H1 (cell line): ENCODE measurements around the gene BARX1. TPM values are rescaled to one million over a fixed set of nuclear protein-coding genes. Genes with fewer than 3 reads are reported as not detected.

ENCODE experiments used
- SUZ12 ChIP-seq: fragments of 200-600 bp; sonication (generic); IDR thresholded peaks from 2 replicates; pipeline ENCODE4 v1.6.1; 2012; ENCODE audit warnings: mild to moderate bottlenecking, inconsistent platforms, low read length, moderate library complexity, mixed read lengths
- TEAD4 ChIP-seq: IDR thresholded peaks from 2 replicates; pipeline ENCODE4 v1.6.1; 2012; ENCODE audit warnings: low read depth, low read length, inconsistent platforms, mixed read lengths
- polyA plus RNA-seq, 7 experiments: library from polyadenylated mRNA; depleted of rRNA in 3 of 7; stranded (reverse) in 5 of 7; unstranded in 2 of 7; fragments of >200 nt in 5 of 7; fragments of 200-250 nt in 2 of 7; gene quantifications; 1 replicate in 5 of 7; 2 replicates in 1 of 7; 4 replicates in 1 of 7; pipeline versions ENCODE4 v1.2.1 to v1.2.3, GENCODE V29; 2011 to 2013; ENCODE audit warnings: missing spikeins in 2 of 7, mixed read lengths in 2 of 7
- total RNA-seq: library from RNA; stranded (reverse); fragmentation: NEBNext Ultra II Directional; extraction: Animal tissue kit (Norgen Biotek cat#: 25700); gene quantifications from 2 replicates; pipeline ENCODE4 v1.2.1, GENCODE V29; 2021
- TF ChIP-seq, protein P1 (sequence below): IDR thresholded peaks from 2 replicates; pipeline ENCODE4 v1.6.1; 2011; ENCODE audit warnings: low read length, improper control_type of control experiment
- TF ChIP-seq, protein P2 (sequence below): IDR thresholded peaks from 2 replicates; pipeline ENCODE4 v1.6.1; 2012; ENCODE audit warnings: low read length, inconsistent platforms

BARX1 gene
- total and polyA plus RNA-seq, 2 of the 8 experiments (the other 6 are each of a cell fraction or from before 2014, with no cell fraction given): 0.79 to 2.6 TPM

DNA sequence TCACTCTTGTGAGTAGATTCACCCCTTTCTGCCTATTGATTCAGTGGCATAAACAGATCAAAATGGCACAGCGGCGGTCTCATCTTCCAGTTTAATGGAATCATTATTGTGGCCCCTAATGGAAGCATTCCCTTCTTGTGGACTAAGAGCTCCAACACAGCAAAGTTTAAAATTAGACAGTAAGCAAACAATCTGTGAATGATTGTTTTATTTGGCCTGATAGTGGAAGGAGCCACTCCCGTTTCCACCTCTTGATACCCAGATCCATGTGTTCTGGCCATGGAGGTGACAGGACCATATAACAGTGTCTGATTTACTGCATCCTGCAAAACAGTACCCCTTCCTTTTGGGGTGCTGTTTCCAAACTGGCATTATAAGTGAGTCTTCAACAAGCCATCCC is 41.2 kb upstream of the BARX1 start (continued):
- no peak for TF ChIP-seq TEAD4
- TF ChIP-seq, protein P1, sequence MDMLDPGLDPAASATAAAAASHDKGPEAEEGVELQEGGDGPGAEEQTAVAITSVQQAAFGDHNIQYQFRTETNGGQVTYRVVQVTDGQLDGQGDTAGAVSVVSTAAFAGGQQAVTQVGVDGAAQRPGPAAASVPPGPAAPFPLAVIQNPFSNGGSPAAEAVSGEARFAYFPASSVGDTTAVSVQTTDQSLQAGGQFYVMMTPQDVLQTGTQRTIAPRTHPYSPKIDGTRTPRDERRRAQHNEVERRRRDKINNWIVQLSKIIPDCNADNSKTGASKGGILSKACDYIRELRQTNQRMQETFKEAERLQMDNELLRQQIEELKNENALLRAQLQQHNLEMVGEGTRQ: no peak
- TF ChIP-seq, protein P2, sequence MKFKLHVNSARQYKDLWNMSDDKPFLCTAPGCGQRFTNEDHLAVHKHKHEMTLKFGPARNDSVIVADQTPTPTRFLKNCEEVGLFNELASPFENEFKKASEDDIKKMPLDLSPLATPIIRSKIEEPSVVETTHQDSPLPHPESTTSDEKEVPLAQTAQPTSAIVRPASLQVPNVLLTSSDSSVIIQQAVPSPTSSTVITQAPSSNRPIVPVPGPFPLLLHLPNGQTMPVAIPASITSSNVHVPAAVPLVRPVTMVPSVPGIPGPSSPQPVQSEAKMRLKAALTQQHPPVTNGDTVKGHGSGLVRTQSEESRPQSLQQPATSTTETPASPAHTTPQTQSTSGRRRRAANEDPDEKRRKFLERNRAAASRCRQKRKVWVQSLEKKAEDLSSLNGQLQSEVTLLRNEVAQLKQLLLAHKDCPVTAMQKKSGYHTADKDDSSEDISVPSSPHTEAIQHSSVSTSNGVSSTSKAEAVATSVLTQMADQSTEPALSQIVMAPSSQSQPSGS: no peak
- no peak for TF ChIP-seq SUZ12
